IMR-90 (cell line): Measurements from ENCODE around the gene ATXN3L. TPM values are rescaled to one million over a fixed set of nuclear protein-coding genes. Genes with fewer than 3 reads are reported as not detected.

Source experiments
- ATAC-seq: fragments of 200-7000 bp; cut with Tn5 transposase; 2 replicates; pipeline ENCODE4 v1.9.1; 2020; ENCODE audit warnings: low read depth, mild to moderate bottlenecking, moderate library complexity
- BruUV-seq: library from RNA; stranded (reverse); fragments of 400-500 nt; replicated peaks from 2 replicates; lab custom pipeline; 2021; lab: Mats Ljungman, UMichigan
- CTCF ChIA-PET: fragments of 300-600 bp; formaldehyde crosslinking; extraction: SDS; loops from one replicate; lab custom pipeline; 2021; ENCODE audit warnings: antibody characterized with exemption; lab: Yijun Ruan, JAX
- POLR2A ChIA-PET: fragments of 300-600 bp; sonication (Branson Sonifier 250); formaldehyde crosslinking; loops from one replicate; lab custom pipeline; 2022; ENCODE audit warnings: antibody characterized with exemption; ENCODE audit not compliant: unreplicated experiment; lab: Charles Lee
- DNase-seq: peaks from one replicate; pipeline ENCODE4 v3.0.0; 2013
- H2AFZ ChIP-seq: replicated peaks from 2 replicates; pipeline ENCODE3; 2013; ENCODE audit warnings: low read length, mild to moderate bottlenecking; ENCODE audit not compliant: poor library complexity
- H2AK5ac ChIP-seq: 2 replicates; pipeline ENCODE4 v1.6.1; 2013; ENCODE audit warnings: low read depth, low read length, inconsistent platforms
- H2AK9ac ChIP-seq: replicated peaks from 2 replicates; pipeline ENCODE3; 2013; ENCODE audit warnings: mild to moderate bottlenecking, low read depth, low read length, moderate library complexity; ENCODE audit not compliant: poor library complexity
- H2BK120ac ChIP-seq: 2 replicates; pipeline ENCODE4 v1.6.1; 2013; ENCODE audit warnings: low read depth, low read length, inconsistent platforms
- H2BK15ac ChIP-seq: 3 replicates; pipeline ENCODE4 v1.6.1; 2013; ENCODE audit warnings: low read depth, low read length, inconsistent platforms
- H2BK20ac ChIP-seq: 2 replicates; pipeline ENCODE4 v1.6.1; 2013; ENCODE audit warnings: low read depth, mild to moderate bottlenecking, inconsistent platforms, low read length, moderate library complexity
- H2BK5ac ChIP-seq: 2 replicates; pipeline ENCODE4 v1.6.1; 2013; ENCODE audit warnings: mild to moderate bottlenecking, low read depth, low read length, inconsistent platforms; ENCODE audit not compliant: poor library complexity, severe bottlenecking
- H3K14ac ChIP-seq: replicated peaks from 2 replicates; pipeline ENCODE4 v1.6.1; 2013; ENCODE audit warnings: low read depth, low read length, inconsistent platforms
- H3K18ac ChIP-seq: 2 replicates; pipeline ENCODE4 v1.6.1; 2013; ENCODE audit warnings: low read depth, low read length, control low read depth
- H3K23ac ChIP-seq: 2 replicates; pipeline ENCODE4 v1.6.1; 2013; ENCODE audit warnings: low read depth, low read length, inconsistent platforms
- H3K27ac ChIP-seq: 2 replicates; pipeline ENCODE4 v1.5.1; 2013; ENCODE audit warnings: mild to moderate bottlenecking, control low read depth, low read length; ENCODE audit not compliant: insufficient read depth
- H3K27me3 ChIP-seq: 2 replicates; pipeline ENCODE4 v1.6.1; 2013; ENCODE audit warnings: low read length; ENCODE audit not compliant: control insufficient read depth, insufficient read depth
- H3K36me3 ChIP-seq: 2 replicates; pipeline ENCODE4 v1.6.1; 2013; ENCODE audit warnings: low read length, mixed read lengths; ENCODE audit not compliant: control insufficient read depth, insufficient read depth
- H3K4ac ChIP-seq: 2 replicates; pipeline ENCODE4 v1.6.1; 2013; ENCODE audit warnings: low read depth, low read length, inconsistent platforms
- H3K4me1 ChIP-seq: 2 replicates; pipeline ENCODE4 v1.6.1; 2013; ENCODE audit warnings: low read length, mixed read lengths; ENCODE audit not compliant: control insufficient read depth, insufficient read depth
- H3K4me2 ChIP-seq: 2 replicates; pipeline ENCODE4 v1.6.1; 2013; ENCODE audit warnings: low read depth, mild to moderate bottlenecking, control low read depth, low read length, moderate library complexity
- H3K4me3 ChIP-seq: 2 replicates; pipeline ENCODE4 v1.5.1; 2013; ENCODE audit warnings: low read depth, mild to moderate bottlenecking, control low read depth, low read length, moderate library complexity; ENCODE audit not compliant: insufficient read depth
- H3K56ac ChIP-seq: 2 replicates; pipeline ENCODE4 v1.6.1; 2013; ENCODE audit warnings: low read length, inconsistent platforms; ENCODE audit not compliant: insufficient read depth; ENCODE audit errors: extremely low read depth
- H3K79me1 ChIP-seq, 2 experiments: 2 replicates each; pipeline ENCODE4 v1.6.1; 2013; ENCODE audit warnings: low read length in 2 of 2, inconsistent platforms in 1 of 2, low read depth in 1 of 2
- H3K9ac ChIP-seq: 2 replicates; pipeline ENCODE4 v1.6.1; 2013; ENCODE audit warnings: low read depth, low read length, control low read depth
- H3K9me1 ChIP-seq: 2 replicates; pipeline ENCODE4 v1.6.1; 2013; ENCODE audit warnings: low read length, inconsistent platforms; ENCODE audit not compliant: insufficient read depth
- H3K9me3 ChIP-seq: 2 replicates; pipeline ENCODE4 v1.6.1; 2013; ENCODE audit warnings: low read length; ENCODE audit not compliant: control insufficient read depth, insufficient read depth
- H4K20me1 ChIP-seq: 2 replicates; pipeline ENCODE4 v1.6.1; 2013; ENCODE audit warnings: low read length, inconsistent platforms; ENCODE audit not compliant: insufficient read depth
- H4K5ac ChIP-seq: 2 replicates; pipeline ENCODE4 v1.6.1; 2013; ENCODE audit warnings: mild to moderate bottlenecking, low read depth, low read length, control low read depth
- H4K8ac ChIP-seq, 2 experiments: 2 replicates each; pipeline ENCODE4 v1.6.1; 2013; ENCODE audit warnings: low read depth in 2 of 2, low read length in 2 of 2, control low read depth in 1 of 2, inconsistent platforms in 1 of 2
- H4K91ac ChIP-seq: 2 replicates; pipeline ENCODE4 v1.6.1; 2013; ENCODE audit warnings: low read depth, low read length, inconsistent platforms; ENCODE audit not compliant: insufficient read depth
- NFE2L2 ChIP-seq: fragments of 150-350 bp; IDR thresholded peaks from 2 replicates; pipeline ENCODE4 v1.6.1; 2016; ENCODE audit warnings: low read depth, mild to moderate bottlenecking, low read length
- WGBS, 2 experiments: methylation state at CpG; one replicate each; pipeline versions ENCODE4 v1.1.5 to v1.1.7; 2013; ENCODE audit warnings: missing lambda C conversion rate in 2 of 2; ENCODE audit not compliant: insufficient read length in 1 of 2; ENCODE audit errors: extremely low coverage in 2 of 2; 5-methylcytosine and 5-hydroxymethylcytosine counted together
- dilution Hi-C: fragments of 300-500 bp; cut with HindIII; formaldehyde crosslinking; loops from one replicate; pipeline ENCODE4 v1.14.3; 2018; ENCODE audit warnings: low sequenced_read_pairs; ENCODE audit not compliant: unreplicated experiment
- in situ Hi-C: fragments of 300-500 bp; cut with MboI; formaldehyde crosslinking; loops from 3 replicates; pipeline ENCODE4 v1.14.3; 2019; ENCODE audit warnings: low sequenced_read_pairs, inconsistent platforms, mixed read lengths
- intact Hi-C: fragments of 100-400 bp; cut with micrococcal nuclease; formaldehyde crosslinking; loops from 2 replicates; pipeline ENCODE4 v1.10.0; 2022
- polyA plus RNA-seq, 3 experiments: library from polyadenylated mRNA; depleted of rRNA; stranded (reverse); fragments of >200 nt; gene quantifications; 2 replicates each; pipeline ENCODE4 v1.2.3, GENCODE V29; 2012; ENCODE audit warnings: low replicate concordance in 1 of 3
- total RNA-seq: library from RNA; depleted of rRNA; stranded (reverse); fragments of >200 nt; gene quantifications from 2 replicates; pipeline ENCODE4 v1.2.3, GENCODE V29; 2012

Gene ATXN3L
- total and polyA plus RNA-seq, 2 of the 4 experiments (the other 2 are of a cell fraction), result not detected

GRCh38 chrX:13365161-13365560 lies 45.3 kb upstream of the ATXN3L start:
- DNase-seq, result no peak
- H3K4me2 ChIP-seq, result no peak overlapping the region
- H2AK5ac ChIP-seq, result no peak overlapping the region
- H3K23ac ChIP-seq, result no peak overlapping the region
- no peaks in the 10 kb centered on the region for H3K36me3 ChIP-seq
- no peak overlapping the region for H2BK20ac ChIP-seq
- no CpG with 5 or more reads among the region's 5 CpGs for WGBS, 2 experiments
- H2BK15ac ChIP-seq, result no peak overlapping the region
- no peaks in the 10 kb centered on the region for H3K9me3 ChIP-seq
- H3K4me3 ChIP-seq, result no peak overlapping the region
- no peak overlapping the region for H2BK5ac ChIP-seq
- H3K14ac ChIP-seq, result no peak overlapping the region
- no peaks in the 10 kb centered on the region for H3K27me3 ChIP-seq
- H4K91ac ChIP-seq, result no peak overlapping the region
- dilution Hi-C loops, result no loop called here
- no peaks in the 10 kb centered on the region for H3K4me1 ChIP-seq
- no peak overlapping the region for H3K27ac ChIP-seq
- H2AK9ac ChIP-seq, result no peak overlapping the region
- H2AFZ ChIP-seq, result no peak overlapping the region
- H4K8ac ChIP-seq, result no peak overlapping the region
- in situ Hi-C loops, result no loop called here
- intact Hi-C loops, result no loop called here
- H3K18ac ChIP-seq, result no peak overlapping the region
- no peaks in the 10 kb centered on the region for H3K9me1 ChIP-seq
- H3K79me1 ChIP-seq, result no peaks in the 10 kb centered on the region
- H3K4ac ChIP-seq, result no peak overlapping the region
- ChIA-PET POLR2A (no interaction called here), CTCF (no interaction called here)
- H4K5ac ChIP-seq, result no peak overlapping the region
- BruUV-seq, result no TSS peak
- ATAC-seq, result no peak
- H2BK120ac ChIP-seq, result no peak overlapping the region
- no peak overlapping the region for H3K56ac ChIP-seq
- no peaks in the 10 kb centered on the region for H4K20me1 ChIP-seq
- no peak overlapping the region for H3K9ac ChIP-seq
- no peak for TF ChIP-seq NFE2L2
